B cell (primary cell): ENCODE results near the gene C10orf143. TPM values are rescaled to one million over a fixed set of nuclear protein-coding genes. Genes with fewer than 3 reads are reported as not detected.

Experiments used
- ATAC-seq: fragments of 200-7000 bp; cut with Tn5 transposase; one replicate; pipeline ENCODE4 v1.10.0; 2021; ENCODE audit warnings: low read depth, mild to moderate bottlenecking, moderate number of reproducible peaks, moderate library complexity
- CTCF ChIA-PET: fragments of 350-600 bp; sonication (Branson Sonifier 250); formaldehyde crosslinking; loops from one replicate; lab custom pipeline; 2021; ENCODE audit warnings: antibody characterized with exemption, inconsistent platforms; lab: Charles Lee
- POLR2A ChIA-PET: fragments of 350-600 bp; sonication (Branson Sonifier 250); formaldehyde crosslinking; loops from one replicate; lab custom pipeline; 2021; ENCODE audit warnings: antibody characterized with exemption; lab: Charles Lee
- DNase-seq: peaks from one replicate; pipeline ENCODE4 v3.0.0; 2013
- H2AFZ ChIP-seq: 2 replicates; pipeline ENCODE4 v1.6.1; 2012; ENCODE audit warnings: mild to moderate bottlenecking, low read depth, low read length; ENCODE audit not compliant: insufficient read depth, poor library complexity, severe bottlenecking
- H3K27ac ChIP-seq, 2 donors: 1 replicate in 1 of 2; 2 replicates in 1 of 2; pipeline ENCODE4 v1.5.1; 2012 to 2013; ENCODE audit warnings: low read length in 2 of 2, mild to moderate bottlenecking in 2 of 2, moderate library complexity in 1 of 2
- H3K27me3 ChIP-seq, 4 experiments: fragments of 200-600 bp in 1 of 4; sonication (generic) in 1 of 4; replicated peaks in 1 of 4; 1 replicate in 2 of 4; 2 replicates in 2 of 4; pipeline versions ENCODE4 v1.6.1 to v1.7.0; 2013 to 2016; ENCODE audit warnings: low read length in 3 of 4, mild to moderate bottlenecking in 2 of 4, mixed read lengths in 1 of 4, moderate library complexity in 1 of 4; ENCODE audit not compliant: insufficient read depth in 4 of 4, control insufficient read depth in 3 of 4; ENCODE audit errors: control extremely low read depth in 1 of 4
- H3K36me3 ChIP-seq, 2 experiments: replicated peaks in 1 of 2; 1 replicate in 1 of 2; 2 replicates in 1 of 2; pipeline versions ENCODE4 v1.6.1 to v1.7.1; 2013; ENCODE audit warnings: low read length in 1 of 2; ENCODE audit not compliant: insufficient read depth in 2 of 2, control insufficient read depth in 1 of 2; ENCODE audit errors: control extremely low read depth in 1 of 2, extremely low read depth in 1 of 2
- H3K4me1 ChIP-seq, 2 donors: fragments of 200-600 bp in 1 of 2; sonication (generic) in 1 of 2; 1 replicate in 1 of 2; 2 replicates in 1 of 2; pipeline versions ENCODE4 v1.5.1 to v1.6.1; 2013 to 2017; ENCODE audit warnings: low read length in 2 of 2; ENCODE audit not compliant: control insufficient read depth in 2 of 2, insufficient read depth in 2 of 2
- H3K4me2 ChIP-seq: replicated peaks from 2 replicates; pipeline ENCODE3; 2012; ENCODE audit warnings: mild to moderate bottlenecking, low read depth, low read length; ENCODE audit not compliant: poor library complexity, severe bottlenecking
- H3K4me3 ChIP-seq, 5 experiments: fragments of 200-600 bp in 1 of 5; sonication (generic) in 1 of 5; 1 replicate in 3 of 5; 2 replicates in 2 of 5; pipeline versions ENCODE4 v1.5.1 to v1.7.0; 2011 to 2016; ENCODE audit warnings: low read length in 4 of 5, mild to moderate bottlenecking in 4 of 5, low read depth in 2 of 5, control low read depth in 1 of 5, moderate library complexity in 1 of 5; ENCODE audit not compliant: insufficient read depth in 1 of 5; ENCODE audit errors: control extremely low read depth in 1 of 5, extremely low read depth in 1 of 5
- H3K79me2 ChIP-seq: fragments of 200-600 bp; sonication (generic); one replicate; pipeline ENCODE4 v1.6.0; 2016; ENCODE audit warnings: low read length; ENCODE audit not compliant: control insufficient read depth, insufficient read depth
- H3K9ac ChIP-seq: fragments of 200-600 bp; sonication (generic); 2 replicates; pipeline ENCODE4 v1.6.1; 2017; ENCODE audit warnings: mild to moderate bottlenecking, low read length, moderate library complexity
- H3K9me3 ChIP-seq, 3 donors: one replicate each; pipeline versions ENCODE4 v1.6.1 to v1.7.1; 2013; ENCODE audit warnings: low read length in 2 of 3; ENCODE audit not compliant: control insufficient read depth in 2 of 3, insufficient read depth in 1 of 3; ENCODE audit errors: control extremely low read depth in 1 of 3
- H4K20me1 ChIP-seq: 2 replicates; pipeline ENCODE4 v1.6.0; 2012; ENCODE audit warnings: mild to moderate bottlenecking, low read length; ENCODE audit not compliant: insufficient read depth, control insufficient read depth, poor library complexity, severe bottlenecking
- H3K27ac Mint-ChIP-seq: one replicate; pipeline ENCODE4 v1.8.0; 2021; ENCODE audit warnings: mixed read lengths
- H3K27me3 Mint-ChIP-seq: one replicate; pipeline ENCODE4 v1.8.0; 2021; ENCODE audit warnings: mixed read lengths
- H3K4me1 Mint-ChIP-seq: one replicate; pipeline ENCODE4 v1.8.0; 2021; ENCODE audit warnings: mixed read lengths
- H3K4me3 Mint-ChIP-seq: one replicate; pipeline ENCODE4 v1.8.0; 2021; ENCODE audit warnings: mixed read lengths
- H3K9me3 Mint-ChIP-seq: one replicate; pipeline ENCODE4 v1.8.0; 2022; ENCODE audit warnings: mixed read lengths; ENCODE audit not compliant: insufficient read depth
- CTCF ChIP-seq: fragments of 200-600 bp; IDR thresholded peaks from one replicate; pipeline ENCODE4 v1.8.0; 2022; ENCODE audit warnings: antibody characterized with exemption, mild to moderate bottlenecking
- EZH2 ChIP-seq: IDR thresholded peaks from 2 replicates; pipeline ENCODE4 v1.6.1; 2012; ENCODE audit warnings: borderline replicate concordance, low read depth, mild to moderate bottlenecking, moderate library complexity, low read length; ENCODE audit not compliant: insufficient read depth, poor library complexity, severe bottlenecking
- WGBS: methylation state at CpG from one replicate; pipeline ENCODE4 v1.1.5; 2013; ENCODE audit warnings: missing lambda C conversion rate; ENCODE audit not compliant: insufficient coverage; 5-methylcytosine and 5-hydroxymethylcytosine counted together
- intact Hi-C: fragments of 100-400 bp; cut with micrococcal nuclease; formaldehyde crosslinking; loops from one replicate; pipeline ENCODE4 v1.10.0; 2022
- polyA plus RNA-seq: library from polyadenylated mRNA; depleted of rRNA; stranded (reverse); fragments of >200 nt; gene quantifications from 2 replicates; pipeline ENCODE4 v1.2.3, GENCODE V29; 2012
- total RNA-seq, 2 donors: library from RNA; stranded (reverse); fragments of 120-200 nt in 1 of 2; gene quantifications; 1 replicate in 1 of 2; 2 replicates in 1 of 2; pipeline versions ENCODE4 v1.2.3 to v1.2.4, GENCODE V29; 2013 to 2022

The C10orf143 gene
- total and polyA plus RNA-seq, 2 donors (not counting 1 experiment from before 2014, with no cell fraction given), result 9.1 to 12.8 TPM

GRCh38 chr10:130037169-130037661, 73.4 kb downstream of the C10orf143 start:
- Histone ChIP-seq H3K9me3 (peaks cover 0 to 4% (median 0%) of the 10 kb centered on the region in 3 donors), H3K4me2 (no peak overlapping the region), H3K9ac (no peak overlapping the region), H3K79me2 (no peaks in the 10 kb centered on the region), H3K27ac (no peak overlapping the region), H4K20me1 (no peaks in the 10 kb centered on the region), H3K4me1 (no peaks in the 10 kb centered on the region), H3K4me3 (no peak overlapping the region), H3K27me3 (no peaks in the 10 kb centered on the region), H3K36me3 (no peaks in the 10 kb centered on the region), H2AFZ (no peak overlapping the region)
- ChIA-PET CTCF (no interaction called here), POLR2A (no interaction called here)
- ATAC-seq, result no peak
- no peak for DNase-seq
- no peaks in the 10 kb centered on the region for H3K4me1 Mint-ChIP-seq
- H3K9me3 Mint-ChIP-seq, result no peaks in the 10 kb centered on the region
- H3K27ac Mint-ChIP-seq, result no peak overlapping the region
- intact Hi-C loops, result no loop called here
- no peak for TF ChIP-seq EZH2
- TF ChIP-seq CTCF, result no peak
- H3K27me3 Mint-ChIP-seq, result peaks cover 11% of the 10 kb centered on the region
- 90% methylated on average over 14 of the region's 14 CpGs for WGBS
- no peak overlapping the region for H3K4me3 Mint-ChIP-seq

- Mint-ChIP-seq H3K9me3 (no peaks in the 10 kb centered on the region), H3K27me3 (peaks cover 11% of the 10 kb centered on the region), H3K4me1 (no peaks in the 10 kb centered on the region), H3K27ac (no peak overlapping the region), H3K4me3 (no peak overlapping the region)
- H4K20me1 ChIP-seq, result no peaks in the 10 kb centered on the region
- H3K79me2 ChIP-seq, result no peaks in the 10 kb centered on the region
- intact Hi-C loops, result no loop called here
- no peak overlapping the region for H3K9ac ChIP-seq
- no peak overlapping the region for H3K4me3 ChIP-seq
- ChIA-PET CTCF (no interaction called here), POLR2A (no interaction called here)
- H3K27me3 ChIP-seq, result no peaks in the 10 kb centered on the region
- H3K4me1 ChIP-seq, result no peaks in the 10 kb centered on the region
- no peak overlapping the region for H3K4me2 ChIP-seq
- no peak overlapping the region for H2AFZ ChIP-seq
- no peaks in the 10 kb centered on the region for H3K36me3 ChIP-seq
- peaks cover 0 to 4% (median 0%) of the 10 kb centered on the region in 3 donors for H3K9me3 ChIP-seq
- ATAC-seq (no peak), DNase-seq (no peak)
- H3K27ac ChIP-seq, result no peak overlapping the region
- TF ChIP-seq EZH2, result no peak
- no peak for TF ChIP-seq CTCF
- 81% methylated on average over 13 of the region's 13 CpGs for WGBS
Measured at GRCh38 chr10:130036296-130037065, 74.1 kb downstream of the C10orf143 start.
